WTC11 (cell line): ENCODE measurements around the gene ZNF654. TPM values are rescaled to one million over a fixed set of nuclear protein-coding genes. Genes with fewer than 3 reads are reported as not detected.

ENCODE experiments used
- ATAC-seq: fragments of 200-7000 bp; cut with Tn5 transposase; 2 replicates; pipeline ENCODE4 v1.10.0; 2021; ENCODE audit warnings: mild to moderate bottlenecking, moderate library complexity
- CTCF ChIA-PET: fragments of 300-600 bp; sonication (Branson Sonifier 250); formaldehyde crosslinking; loops from one replicate; lab custom pipeline; 2021; ENCODE audit warnings: antibody characterized with exemption; lab: Charles Lee
- POLR2A ChIA-PET: fragments of 350-600 bp; sonication (Branson Sonifier 250); formaldehyde crosslinking; loops from one replicate; lab custom pipeline; 2021; ENCODE audit warnings: antibody characterized with exemption; lab: Charles Lee
- DNase-seq: peaks from one replicate; pipeline ENCODE4 v3.0.0; 2021; ENCODE audit warnings: low spot score
- H3K27ac Mint-ChIP-seq: 2 replicates; pipeline ENCODE4 v1.8.0; 2021; ENCODE audit warnings: mixed read lengths
- H3K27me3 Mint-ChIP-seq: 2 replicates; pipeline ENCODE4 v1.8.0; 2021; ENCODE audit warnings: low read depth, mild to moderate bottlenecking, moderate library complexity, mixed read lengths
- H3K36me3 Mint-ChIP-seq: 2 replicates; pipeline ENCODE4 v1.8.0; 2021; ENCODE audit warnings: mixed read lengths
- H3K4me1 Mint-ChIP-seq: 2 replicates; pipeline ENCODE4 v1.8.0; 2022; ENCODE audit warnings: mixed read lengths
- H3K4me3 Mint-ChIP-seq: 2 replicates; pipeline ENCODE4 v1.8.0; 2021; ENCODE audit warnings: mild to moderate bottlenecking, moderate library complexity, mixed read lengths
- H3K9me3 Mint-ChIP-seq: 2 replicates; pipeline ENCODE4 v1.8.0; 2021; ENCODE audit warnings: mixed read lengths
- EMX1 ChIP-seq: fragments of 250-450 bp; sonication (Bioruptor Pico); IDR thresholded peaks from 2 replicates; pipeline ENCODE4 v1.8.0; 2021; ENCODE audit warnings: mild to moderate bottlenecking
- FOXP1 ChIP-seq: sonication (generic); formaldehyde crosslinking; IDR thresholded peaks from 2 replicates; pipeline ENCODE4 v1.8.0; 2022; ENCODE audit warnings: missing genetic modification reagents, mild to moderate bottlenecking, moderate library complexity, borderline replicate concordance
- KAT7 ChIP-seq: sonication (generic); formaldehyde crosslinking; IDR thresholded peaks from 2 replicates; pipeline ENCODE4 v1.8.1; 2023; ENCODE audit warnings: missing genetic modification reagents, mild to moderate bottlenecking, borderline replicate concordance
- NR1H2 ChIP-seq: sonication (generic); formaldehyde crosslinking; IDR thresholded peaks from 2 replicates; pipeline ENCODE4 v1.9.0; 2021; ENCODE audit warnings: mild to moderate bottlenecking, moderate library complexity, missing genetic modification reagents
- OVOL2 ChIP-seq: fragments of 250-450 bp; sonication (Bioruptor Pico); IDR thresholded peaks from 2 replicates; pipeline ENCODE4 v1.9.0; 2021; ENCODE audit warnings: mild to moderate bottlenecking, borderline replicate concordance
- RELA ChIP-seq: sonication (generic); formaldehyde crosslinking; IDR thresholded peaks from 2 replicates; pipeline ENCODE4 v1.8.1; 2022; ENCODE audit warnings: missing genetic modification reagents, mild to moderate bottlenecking, borderline replicate concordance
- TCF7 ChIP-seq: sonication (generic); formaldehyde crosslinking; IDR thresholded peaks from 2 replicates; pipeline ENCODE4 v1.8.0; 2022; ENCODE audit warnings: mild to moderate bottlenecking, low read depth, missing genetic modification reagents, moderate library complexity
- TEAD4 ChIP-seq: sonication (generic); formaldehyde crosslinking; IDR thresholded peaks from 2 replicates; pipeline ENCODE4 v1.8.0; 2022; ENCODE audit warnings: mild to moderate bottlenecking, missing genetic modification reagents
- ZBTB21 ChIP-seq: sonication (generic); formaldehyde crosslinking; IDR thresholded peaks from 2 replicates; pipeline ENCODE4 v1.8.1; 2023; ENCODE audit warnings: mild to moderate bottlenecking, missing genetic modification reagents, borderline replicate concordance
- ZNF219 ChIP-seq: sonication (generic); formaldehyde crosslinking; IDR thresholded peaks from 2 replicates; pipeline ENCODE4 v1.8.0; 2023; ENCODE audit warnings: missing genetic modification reagents, mild to moderate bottlenecking, borderline replicate concordance
- ZNF416 ChIP-seq: fragments of 250-450 bp; sonication (Bioruptor Pico); IDR thresholded peaks from 2 replicates; pipeline ENCODE4 v1.9.0; 2021; ENCODE audit warnings: mild to moderate bottlenecking, inconsistent platforms
- ZNF423 ChIP-seq: fragments of 250-450 bp; sonication (Bioruptor Pico); IDR thresholded peaks from 2 replicates; pipeline ENCODE4 v2.1.2; 2022; ENCODE audit warnings: mild to moderate bottlenecking, moderate library complexity
- total RNA-seq: library from RNA; stranded (reverse); gene quantifications from 3 replicates; pipeline ENCODE4 v1.2.3, GENCODE V29; 2021
- TF ChIP-seq, protein P1 (sequence below): sonication (generic); formaldehyde crosslinking; IDR thresholded peaks from 2 replicates; pipeline ENCODE4 v1.8.1; 2023; ENCODE audit warnings: mild to moderate bottlenecking, missing genetic modification reagents, borderline replicate concordance
- TF ChIP-seq, protein P2 (sequence below): fragments of 250-450 bp; sonication (Bioruptor Pico); IDR thresholded peaks from 2 replicates; pipeline ENCODE4 v1.9.0; 2021; ENCODE audit warnings: mild to moderate bottlenecking
- TF ChIP-seq, protein P3 (sequence below): sonication (generic); formaldehyde crosslinking; IDR thresholded peaks from 2 replicates; pipeline ENCODE4 v1.8.0; 2022; ENCODE audit warnings: mild to moderate bottlenecking, missing genetic modification reagents
- TF ChIP-seq, protein P4 (sequence below): sonication (generic); formaldehyde crosslinking; conservative IDR thresholded peaks from 2 replicates; pipeline ENCODE4 v1.8.1; 2023; ENCODE audit warnings: mild to moderate bottlenecking, low read depth, missing genetic modification reagents, moderate library complexity
- TF ChIP-seq, protein P5 (sequence below): sonication (generic); formaldehyde crosslinking; conservative IDR thresholded peaks from 2 replicates; pipeline ENCODE4 v1.8.1; 2022; ENCODE audit warnings: mild to moderate bottlenecking, missing genetic modification reagents
- TF ChIP-seq, protein P6 (sequence below): sonication (generic); formaldehyde crosslinking; IDR thresholded peaks from 2 replicates; pipeline ENCODE4 v1.8.1; 2023; ENCODE audit warnings: mild to moderate bottlenecking, missing genetic modification reagents

Gene ZNF654
- total RNA-seq, 1 experiment from 2014 or later, result 7.0 TPM

DNA sequence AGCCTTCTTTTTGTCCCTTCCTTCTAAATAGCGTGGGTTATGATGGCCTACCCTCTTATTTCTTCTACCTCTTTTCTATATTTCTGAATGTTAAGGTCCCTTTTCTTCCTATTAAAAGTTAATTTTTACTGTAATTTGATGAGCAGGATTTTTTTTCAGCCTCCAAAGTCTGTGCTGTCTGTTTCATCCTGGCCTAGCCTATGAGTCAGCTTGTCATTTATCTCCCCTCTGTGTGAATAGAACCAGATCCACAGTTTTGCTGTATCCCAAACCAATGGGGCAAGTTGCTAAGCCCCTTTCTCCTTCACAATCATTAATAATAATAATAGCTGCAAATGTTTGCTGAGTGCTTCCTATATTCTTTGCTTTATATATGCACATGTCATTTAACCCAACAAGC lies 72.6 kb downstream of the ZNF654 start (continued):
- TF ChIP-seq, protein P1, sequence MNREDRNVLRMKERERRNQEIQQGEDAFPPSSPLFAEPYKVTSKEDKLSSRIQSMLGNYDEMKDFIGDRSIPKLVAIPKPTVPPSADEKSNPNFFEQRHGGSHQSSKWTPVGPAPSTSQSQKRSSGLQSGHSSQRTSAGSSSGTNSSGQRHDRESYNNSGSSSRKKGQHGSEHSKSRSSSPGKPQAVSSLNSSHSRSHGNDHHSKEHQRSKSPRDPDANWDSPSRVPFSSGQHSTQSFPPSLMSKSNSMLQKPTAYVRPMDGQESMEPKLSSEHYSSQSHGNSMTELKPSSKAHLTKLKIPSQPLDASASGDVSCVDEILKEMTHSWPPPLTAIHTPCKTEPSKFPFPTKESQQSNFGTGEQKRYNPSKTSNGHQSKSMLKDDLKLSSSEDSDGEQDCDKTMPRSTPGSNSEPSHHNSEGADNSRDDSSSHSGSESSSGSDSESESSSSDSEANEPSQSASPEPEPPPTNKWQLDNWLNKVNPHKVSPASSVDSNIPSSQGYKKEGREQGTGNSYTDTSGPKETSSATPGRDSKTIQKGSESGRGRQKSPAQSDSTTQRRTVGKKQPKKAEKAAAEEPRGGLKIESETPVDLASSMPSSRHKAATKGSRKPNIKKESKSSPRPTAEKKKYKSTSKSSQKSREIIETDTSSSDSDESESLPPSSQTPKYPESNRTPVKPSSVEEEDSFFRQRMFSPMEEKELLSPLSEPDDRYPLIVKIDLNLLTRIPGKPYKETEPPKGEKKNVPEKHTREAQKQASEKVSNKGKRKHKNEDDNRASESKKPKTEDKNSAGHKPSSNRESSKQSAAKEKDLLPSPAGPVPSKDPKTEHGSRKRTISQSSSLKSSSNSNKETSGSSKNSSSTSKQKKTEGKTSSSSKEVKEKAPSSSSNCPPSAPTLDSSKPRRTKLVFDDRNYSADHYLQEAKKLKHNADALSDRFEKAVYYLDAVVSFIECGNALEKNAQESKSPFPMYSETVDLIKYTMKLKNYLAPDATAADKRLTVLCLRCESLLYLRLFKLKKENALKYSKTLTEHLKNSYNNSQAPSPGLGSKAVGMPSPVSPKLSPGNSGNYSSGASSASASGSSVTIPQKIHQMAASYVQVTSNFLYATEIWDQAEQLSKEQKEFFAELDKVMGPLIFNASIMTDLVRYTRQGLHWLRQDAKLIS (CRISPR knock-in tag), result no peak
- TF ChIP-seq ZNF416, result no peak
- TF ChIP-seq TEAD4 (CRISPR knock-in tag), result no peak

DNA sequence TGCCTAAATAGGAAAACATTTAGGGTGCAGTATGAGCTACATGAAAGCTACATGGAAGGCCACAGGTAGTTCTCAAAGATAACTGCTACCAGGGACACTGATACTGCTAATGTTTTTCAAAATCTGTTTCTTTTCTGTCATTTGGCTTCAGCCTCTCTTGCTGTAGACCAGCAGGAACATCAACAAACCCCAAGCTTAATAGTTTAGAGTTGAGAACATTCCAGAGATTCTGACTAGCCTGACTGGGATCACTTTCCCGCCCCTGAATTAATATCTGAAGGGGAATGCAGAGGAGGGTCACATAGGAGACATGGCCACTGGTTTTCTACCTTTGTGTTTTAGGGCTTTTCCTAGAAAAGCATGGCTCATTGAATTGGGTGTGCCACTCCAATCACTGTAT lies 73.8 kb downstream of the ZNF654 start:
- Mint-ChIP-seq H3K4me3 (no peak overlapping the region), H3K27me3 (no peaks in the 10 kb centered on the region), H3K36me3 (peaks cover 8% of the 10 kb centered on the region; the same call in 1 of the 2 replicates), H3K9me3 (no peaks in the 10 kb centered on the region), H3K4me1 (no peaks in the 10 kb centered on the region), H3K27ac (no peak overlapping the region; the same call in 1 of the 2 replicates)
- POLR2A ChIA-PET, result no interaction called here
- no peak for DNase-seq
- CTCF ChIA-PET, result no interaction called here
- ATAC-seq, result no peak
- TF ChIP-seq ZNF219 (no peak), ZNF423 (CRISPR knock-in tag) (no peak), ZNF416 (no peak), EMX1 (CRISPR knock-in tag) (no peak), TEAD4 (CRISPR knock-in tag) (no peak), FOXP1 (CRISPR knock-in tag) (no peak), OVOL2 (CRISPR knock-in tag) (no peak)
- TF ChIP-seq, protein P2, sequence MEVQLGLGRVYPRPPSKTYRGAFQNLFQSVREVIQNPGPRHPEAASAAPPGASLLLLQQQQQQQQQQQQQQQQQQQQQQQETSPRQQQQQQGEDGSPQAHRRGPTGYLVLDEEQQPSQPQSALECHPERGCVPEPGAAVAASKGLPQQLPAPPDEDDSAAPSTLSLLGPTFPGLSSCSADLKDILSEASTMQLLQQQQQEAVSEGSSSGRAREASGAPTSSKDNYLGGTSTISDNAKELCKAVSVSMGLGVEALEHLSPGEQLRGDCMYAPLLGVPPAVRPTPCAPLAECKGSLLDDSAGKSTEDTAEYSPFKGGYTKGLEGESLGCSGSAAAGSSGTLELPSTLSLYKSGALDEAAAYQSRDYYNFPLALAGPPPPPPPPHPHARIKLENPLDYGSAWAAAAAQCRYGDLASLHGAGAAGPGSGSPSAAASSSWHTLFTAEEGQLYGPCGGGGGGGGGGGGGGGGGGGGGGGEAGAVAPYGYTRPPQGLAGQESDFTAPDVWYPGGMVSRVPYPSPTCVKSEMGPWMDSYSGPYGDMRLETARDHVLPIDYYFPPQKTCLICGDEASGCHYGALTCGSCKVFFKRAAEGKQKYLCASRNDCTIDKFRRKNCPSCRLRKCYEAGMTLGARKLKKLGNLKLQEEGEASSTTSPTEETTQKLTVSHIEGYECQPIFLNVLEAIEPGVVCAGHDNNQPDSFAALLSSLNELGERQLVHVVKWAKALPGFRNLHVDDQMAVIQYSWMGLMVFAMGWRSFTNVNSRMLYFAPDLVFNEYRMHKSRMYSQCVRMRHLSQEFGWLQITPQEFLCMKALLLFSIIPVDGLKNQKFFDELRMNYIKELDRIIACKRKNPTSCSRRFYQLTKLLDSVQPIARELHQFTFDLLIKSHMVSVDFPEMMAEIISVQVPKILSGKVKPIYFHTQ, result no peak
- TF ChIP-seq, protein P3, sequence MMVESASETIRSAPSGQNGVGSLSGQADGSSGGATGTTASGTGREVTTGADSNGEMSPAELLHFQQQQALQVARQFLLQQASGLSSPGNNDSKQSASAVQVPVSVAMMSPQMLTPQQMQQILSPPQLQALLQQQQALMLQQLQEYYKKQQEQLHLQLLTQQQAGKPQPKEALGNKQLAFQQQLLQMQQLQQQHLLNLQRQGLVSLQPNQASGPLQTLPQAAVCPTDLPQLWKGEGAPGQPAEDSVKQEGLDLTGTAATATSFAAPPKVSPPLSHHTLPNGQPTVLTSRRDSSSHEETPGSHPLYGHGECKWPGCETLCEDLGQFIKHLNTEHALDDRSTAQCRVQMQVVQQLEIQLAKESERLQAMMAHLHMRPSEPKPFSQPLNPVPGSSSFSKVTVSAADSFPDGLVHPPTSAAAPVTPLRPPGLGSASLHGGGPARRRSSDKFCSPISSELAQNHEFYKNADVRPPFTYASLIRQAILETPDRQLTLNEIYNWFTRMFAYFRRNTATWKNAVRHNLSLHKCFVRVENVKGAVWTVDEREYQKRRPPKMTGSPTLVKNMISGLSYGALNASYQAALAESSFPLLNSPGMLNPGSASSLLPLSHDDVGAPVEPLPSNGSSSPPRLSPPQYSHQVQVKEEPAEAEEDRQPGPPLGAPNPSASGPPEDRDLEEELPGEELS (CRISPR knock-in tag), result no peak
- TF ChIP-seq, protein P4, sequence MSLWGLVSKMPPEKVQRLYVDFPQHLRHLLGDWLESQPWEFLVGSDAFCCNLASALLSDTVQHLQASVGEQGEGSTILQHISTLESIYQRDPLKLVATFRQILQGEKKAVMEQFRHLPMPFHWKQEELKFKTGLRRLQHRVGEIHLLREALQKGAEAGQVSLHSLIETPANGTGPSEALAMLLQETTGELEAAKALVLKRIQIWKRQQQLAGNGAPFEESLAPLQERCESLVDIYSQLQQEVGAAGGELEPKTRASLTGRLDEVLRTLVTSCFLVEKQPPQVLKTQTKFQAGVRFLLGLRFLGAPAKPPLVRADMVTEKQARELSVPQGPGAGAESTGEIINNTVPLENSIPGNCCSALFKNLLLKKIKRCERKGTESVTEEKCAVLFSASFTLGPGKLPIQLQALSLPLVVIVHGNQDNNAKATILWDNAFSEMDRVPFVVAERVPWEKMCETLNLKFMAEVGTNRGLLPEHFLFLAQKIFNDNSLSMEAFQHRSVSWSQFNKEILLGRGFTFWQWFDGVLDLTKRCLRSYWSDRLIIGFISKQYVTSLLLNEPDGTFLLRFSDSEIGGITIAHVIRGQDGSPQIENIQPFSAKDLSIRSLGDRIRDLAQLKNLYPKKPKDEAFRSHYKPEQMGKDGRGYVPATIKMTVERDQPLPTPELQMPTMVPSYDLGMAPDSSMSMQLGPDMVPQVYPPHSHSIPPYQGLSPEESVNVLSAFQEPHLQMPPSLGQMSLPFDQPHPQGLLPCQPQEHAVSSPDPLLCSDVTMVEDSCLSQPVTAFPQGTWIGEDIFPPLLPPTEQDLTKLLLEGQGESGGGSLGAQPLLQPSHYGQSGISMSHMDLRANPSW, result no peak

DNA sequence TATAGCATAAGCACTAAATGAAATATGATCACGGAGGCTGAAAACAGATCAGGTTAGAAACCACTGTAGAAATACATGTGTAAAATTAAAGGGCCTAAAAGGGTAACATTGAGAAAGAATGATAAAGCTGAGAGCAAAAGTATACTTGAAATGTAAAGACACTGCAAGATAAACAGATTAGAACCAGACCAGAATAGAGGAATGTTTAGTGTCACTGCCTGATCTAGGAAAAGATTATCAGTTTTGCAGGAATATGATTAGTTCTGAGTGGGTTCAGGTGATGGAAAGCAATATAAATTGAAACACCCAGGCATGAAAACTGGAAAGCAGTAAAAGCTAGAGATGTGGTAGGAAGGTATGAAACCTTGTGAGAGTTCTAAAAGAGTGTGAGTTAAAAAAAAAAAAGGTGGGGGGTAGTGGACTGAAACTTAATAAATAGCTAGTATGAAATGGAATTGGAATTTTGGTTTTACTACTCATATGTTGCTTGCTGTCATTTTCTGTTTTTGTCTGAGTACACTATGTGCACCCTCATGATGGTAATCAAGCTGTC lies 74.7 kb downstream of the ZNF654 start:
- CTCF ChIA-PET, result no interaction called here
- Mint-ChIP-seq H3K4me1 (no peaks in the 10 kb centered on the region), H3K4me3 (no peak overlapping the region), H3K36me3 (peaks cover 10% of the 10 kb centered on the region), H3K27ac (no peak overlapping the region), H3K9me3 (no peaks in the 10 kb centered on the region), H3K27me3 (no peaks in the 10 kb centered on the region)
- ATAC-seq (no peak), DNase-seq (no peak)
- TF ChIP-seq, protein P5, sequence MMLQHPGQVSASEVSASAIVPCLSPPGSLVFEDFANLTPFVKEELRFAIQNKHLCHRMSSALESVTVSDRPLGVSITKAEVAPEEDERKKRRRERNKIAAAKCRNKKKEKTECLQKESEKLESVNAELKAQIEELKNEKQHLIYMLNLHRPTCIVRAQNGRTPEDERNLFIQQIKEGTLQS (CRISPR knock-in tag), result no peak
- TF ChIP-seq TCF7 (CRISPR knock-in tag) (no peak), ZNF423 (CRISPR knock-in tag) (no peak), RELA (no peak), NR1H2 (CRISPR knock-in tag) (no peak), ZBTB21 (CRISPR knock-in tag) (no peak), KAT7 (CRISPR knock-in tag) (no peak)
- TF ChIP-seq, protein P6, sequence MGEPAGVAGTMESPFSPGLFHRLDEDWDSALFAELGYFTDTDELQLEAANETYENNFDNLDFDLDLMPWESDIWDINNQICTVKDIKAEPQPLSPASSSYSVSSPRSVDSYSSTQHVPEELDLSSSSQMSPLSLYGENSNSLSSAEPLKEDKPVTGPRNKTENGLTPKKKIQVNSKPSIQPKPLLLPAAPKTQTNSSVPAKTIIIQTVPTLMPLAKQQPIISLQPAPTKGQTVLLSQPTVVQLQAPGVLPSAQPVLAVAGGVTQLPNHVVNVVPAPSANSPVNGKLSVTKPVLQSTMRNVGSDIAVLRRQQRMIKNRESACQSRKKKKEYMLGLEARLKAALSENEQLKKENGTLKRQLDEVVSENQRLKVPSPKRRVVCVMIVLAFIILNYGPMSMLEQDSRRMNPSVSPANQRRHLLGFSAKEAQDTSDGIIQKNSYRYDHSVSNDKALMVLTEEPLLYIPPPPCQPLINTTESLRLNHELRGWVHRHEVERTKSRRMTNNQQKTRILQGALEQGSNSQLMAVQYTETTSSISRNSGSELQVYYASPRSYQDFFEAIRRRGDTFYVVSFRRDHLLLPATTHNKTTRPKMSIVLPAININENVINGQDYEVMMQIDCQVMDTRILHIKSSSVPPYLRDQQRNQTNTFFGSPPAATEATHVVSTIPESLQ (CRISPR knock-in tag), result no peak
- POLR2A ChIA-PET, result no interaction called here
